Colonic mucosa (tissue), 4 donors: ENCODE measurements around the gene FKBP6. TPM values are rescaled to one million over a fixed set of nuclear protein-coding genes. Genes with fewer than 3 reads are reported as not detected.

Experiments used
- DNase-seq: peaks from one replicate; pipeline ENCODE4 v3.0.0-alpha.2; 2020
- H3K27ac ChIP-seq: fragments of 200-600 bp; one replicate; pipeline ENCODE4 v1.8.0; 2021
- H3K27me3 ChIP-seq: fragments of 200-600 bp; one replicate; pipeline ENCODE4 v1.8.0; 2021
- H3K36me3 ChIP-seq: fragments of 200-600 bp; one replicate; pipeline ENCODE4 v1.8.0; 2021
- H3K4me1 ChIP-seq: fragments of 200-600 bp; one replicate; pipeline ENCODE4 v1.8.0; 2021; ENCODE audit warnings: mild to moderate bottlenecking
- H3K4me3 ChIP-seq: fragments of 200-600 bp; one replicate; pipeline ENCODE4 v1.8.0; 2021
- H3K9ac ChIP-seq, 2 donors: one replicate each; pipeline ENCODE4 v1.7.0; 2013; ENCODE audit warnings: control low read depth in 2 of 2, low read depth in 2 of 2, low read length in 2 of 2
- H3K9me3 ChIP-seq: fragments of 200-600 bp; one replicate; pipeline ENCODE4 v1.8.0; 2021
- CTCF ChIP-seq: fragments of 200-600 bp; IDR thresholded peaks from one replicate; pipeline ENCODE4 v1.8.0; 2022; ENCODE audit warnings: antibody characterized with exemption, mild to moderate bottlenecking
- intact Hi-C: fragments of 100-400 bp; cut with DNase I; formaldehyde crosslinking; loops from one replicate; pipeline ENCODE4 v1.14.1; 2022
- total RNA-seq, 2 donors: library from RNA; stranded (reverse); fragmentation: NEBNext Ultra II Directional in 1 of 2; extraction: Animal tissue kit (Norgen Biotek cat#: 25700) in 1 of 2; gene quantifications; one replicate each; pipeline ENCODE4 v1.2.1, GENCODE V29; 2021
- donor health status: healthy.
- donor health status: DM: no; HTN: no; CAD: no.
- donor health status: DM: no; HTN: no; CAD: no.

The FKBP6 gene
- total RNA-seq, 2 donors from 2014 or later, result not detected

GRCh38 chr7:73328696-73329095 lies 735 bp downstream of the FKBP6 start:
- no peaks in the 10 kb centered on the region for H3K4me1 ChIP-seq
- no peaks in the 10 kb centered on the region for H3K9me3 ChIP-seq
- H3K9ac ChIP-seq, result no peak overlapping the region
- intact Hi-C loops, result no loop called here
- no peaks in the 10 kb centered on the region for H3K36me3 ChIP-seq
- DNase-seq, result no peak
- no peaks in the 10 kb centered on the region for H3K27me3 ChIP-seq
- H3K4me3 ChIP-seq, result no peak overlapping the region
- no peak overlapping the region for H3K27ac ChIP-seq
- TF ChIP-seq CTCF, result no peak

- Histone ChIP-seq H3K9ac (no peak overlapping the region), H3K27me3 (no peaks in the 10 kb centered on the region)
- intact Hi-C loops, result no loop called here
Observed at GRCh38 chr7:73329861-73330581, 2.1 kb downstream of the FKBP6 start.

GRCh38 chr7:73330772-73331171 lies 2.8 kb downstream of the FKBP6 start:
- no peak overlapping the region for H3K27ac ChIP-seq
- no peak for TF ChIP-seq CTCF
- intact Hi-C loops, result no loop called here
- no peaks in the 10 kb centered on the region for H3K36me3 ChIP-seq
- H3K4me3 ChIP-seq, result no peak overlapping the region
- DNase-seq, result no peak
- H3K9me3 ChIP-seq, result no peaks in the 10 kb centered on the region
- H3K4me1 ChIP-seq, result no peaks in the 10 kb centered on the region
- H3K27me3 ChIP-seq, result no peaks in the 10 kb centered on the region
- H3K9ac ChIP-seq, result no peak overlapping the region

More at GRCh38 chr7:73329861-73330581, 2.1 kb downstream of the FKBP6 start:
- H3K36me3 ChIP-seq, result no peaks in the 10 kb centered on the region
- DNase-seq, result no peak
- no peak overlapping the region for H3K27ac ChIP-seq
- no peaks in the 10 kb centered on the region for H3K4me1 ChIP-seq
- no peak overlapping the region for H3K4me3 ChIP-seq
- H3K9me3 ChIP-seq, result no peaks in the 10 kb centered on the region
- no peak for TF ChIP-seq CTCF

GRCh38 chr7:73332447-73332846 lies 4.5 kb downstream of the FKBP6 start:
- Histone ChIP-seq H3K27ac (no peak overlapping the region), H3K27me3 (no peaks in the 10 kb centered on the region), H3K9me3 (no peaks in the 10 kb centered on the region), H3K9ac (no peak overlapping the region), H3K4me1 (no peaks in the 10 kb centered on the region), H3K4me3 (no peak overlapping the region), H3K36me3 (no peaks in the 10 kb centered on the region)
- intact Hi-C loops, result no loop called here
- DNase-seq, result no peak
- no peak for TF ChIP-seq CTCF

- Histone ChIP-seq H3K27ac (no peak overlapping the region), H3K27me3 (no peaks in the 10 kb centered on the region), H3K4me1 (no peaks in the 10 kb centered on the region), H3K9ac (no peak overlapping the region), H3K36me3 (no peaks in the 10 kb centered on the region), H3K9me3 (no peaks in the 10 kb centered on the region), H3K4me3 (no peak overlapping the region)
- TF ChIP-seq CTCF, result no peak
- intact Hi-C loops, result no loop called here
- DNase-seq, result no peak
Observed at GRCh38 chr7:73338321-73338720, 10.4 kb downstream of the FKBP6 start.
